ENCODE data around the gene ZBP1.

ZBP1 gene

GRCh38 chr20:57596358-57596757 lies 23.9 kb downstream of the ZBP1 start:
- DNase-seq = no peak

GRCh38 chr20:57595041-57596030 lies 24.9 kb downstream of the ZBP1 start:
- no peak for DNase-seq

DNA sequence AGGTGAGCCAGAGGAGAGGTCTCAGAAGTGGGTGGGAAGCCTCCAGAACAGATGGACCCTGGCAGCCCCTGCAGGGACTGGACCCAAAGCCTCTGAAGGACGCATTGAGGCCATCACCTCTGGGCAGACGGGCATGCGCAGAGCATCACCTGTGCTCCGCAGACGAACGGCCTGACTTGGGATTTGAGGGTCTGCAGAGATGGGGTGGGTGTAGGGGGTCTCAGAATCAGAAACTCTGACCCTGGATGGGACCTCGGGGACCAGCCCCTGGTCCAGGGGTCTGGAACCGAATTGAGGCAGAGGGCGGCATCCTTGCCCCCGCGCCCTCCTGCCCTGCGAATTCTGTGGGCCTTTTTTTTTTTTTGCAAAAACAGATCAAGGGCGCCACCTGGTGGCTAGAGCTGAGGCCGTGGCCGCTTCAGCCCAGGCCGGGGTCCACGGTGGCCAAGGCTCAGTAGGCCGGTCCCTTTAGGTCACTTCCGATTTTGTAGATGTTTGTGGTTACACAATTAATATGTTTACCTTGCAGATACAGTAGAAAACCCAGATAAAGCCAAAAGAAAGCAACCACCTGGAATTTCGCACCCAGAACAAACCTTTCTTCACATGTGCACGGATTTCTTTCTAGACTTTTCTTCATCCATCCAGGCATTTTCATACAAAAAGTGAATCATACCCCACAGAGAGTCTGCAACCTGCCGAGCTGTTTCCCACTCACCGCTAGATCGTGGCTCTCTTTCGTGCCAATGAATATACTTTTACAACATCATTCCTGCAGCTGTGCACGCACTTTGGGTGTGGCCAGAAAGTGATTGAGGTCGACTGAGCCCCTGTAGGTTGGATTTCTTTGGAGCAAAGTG lies 25.9 kb downstream of the ZBP1 start:
- no peak for DNase-seq

GRCh38 chr20:57593134-57593886 lies 26.9 kb downstream of the ZBP1 start:
- DNase-seq = no peak

GRCh38 chr20:57592263-57593092 lies 27.7 kb downstream of the ZBP1 start:
- DNase-seq = no peak

DNA sequence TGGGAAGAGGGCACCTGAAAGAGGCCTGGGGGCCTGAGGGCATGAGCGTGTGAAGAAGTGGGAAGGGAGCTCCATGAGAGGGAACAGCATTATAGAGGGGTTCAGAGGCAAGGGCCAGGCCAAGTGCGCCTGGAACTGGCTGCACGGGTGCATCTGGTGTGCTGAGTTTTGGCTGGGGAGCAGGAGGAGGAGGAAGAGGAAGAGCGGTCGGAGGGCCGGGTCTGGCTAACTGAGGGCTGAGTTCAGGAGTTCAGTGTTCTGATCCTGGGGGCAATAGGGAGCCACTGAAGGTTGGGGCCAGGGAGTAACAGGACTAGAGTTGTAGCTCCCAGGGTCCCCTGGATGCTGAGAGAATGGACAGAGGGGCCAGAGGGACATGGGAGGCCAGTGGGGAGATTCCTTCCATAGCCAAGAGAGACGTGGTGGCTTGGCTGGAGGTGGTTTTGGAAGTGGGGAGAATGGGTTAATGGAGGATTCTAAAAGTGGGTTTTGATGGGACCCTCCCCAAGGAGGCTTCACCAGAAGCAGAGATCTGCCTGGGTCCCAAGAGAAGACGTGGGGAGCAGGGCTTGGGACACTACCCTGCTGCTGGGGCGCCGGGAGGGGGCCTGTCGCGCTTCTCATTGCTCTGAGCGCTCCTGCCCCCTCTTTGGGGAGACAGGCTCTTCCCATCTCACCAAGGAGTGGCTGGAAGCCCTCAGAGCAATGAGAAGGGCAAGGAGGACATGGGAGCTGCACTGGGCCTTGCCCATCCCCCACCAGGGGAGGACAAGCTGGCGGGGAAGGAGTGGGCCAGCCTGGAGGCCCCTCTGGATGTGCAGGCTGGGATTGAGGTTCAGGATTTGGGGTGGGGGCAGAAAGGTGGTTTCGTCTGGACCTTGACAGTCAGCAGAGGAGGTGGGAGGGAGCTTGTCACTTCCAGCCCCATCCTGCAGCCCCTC lies 28.7 kb downstream of the ZBP1 start:
- no peak for DNase-seq

DNA sequence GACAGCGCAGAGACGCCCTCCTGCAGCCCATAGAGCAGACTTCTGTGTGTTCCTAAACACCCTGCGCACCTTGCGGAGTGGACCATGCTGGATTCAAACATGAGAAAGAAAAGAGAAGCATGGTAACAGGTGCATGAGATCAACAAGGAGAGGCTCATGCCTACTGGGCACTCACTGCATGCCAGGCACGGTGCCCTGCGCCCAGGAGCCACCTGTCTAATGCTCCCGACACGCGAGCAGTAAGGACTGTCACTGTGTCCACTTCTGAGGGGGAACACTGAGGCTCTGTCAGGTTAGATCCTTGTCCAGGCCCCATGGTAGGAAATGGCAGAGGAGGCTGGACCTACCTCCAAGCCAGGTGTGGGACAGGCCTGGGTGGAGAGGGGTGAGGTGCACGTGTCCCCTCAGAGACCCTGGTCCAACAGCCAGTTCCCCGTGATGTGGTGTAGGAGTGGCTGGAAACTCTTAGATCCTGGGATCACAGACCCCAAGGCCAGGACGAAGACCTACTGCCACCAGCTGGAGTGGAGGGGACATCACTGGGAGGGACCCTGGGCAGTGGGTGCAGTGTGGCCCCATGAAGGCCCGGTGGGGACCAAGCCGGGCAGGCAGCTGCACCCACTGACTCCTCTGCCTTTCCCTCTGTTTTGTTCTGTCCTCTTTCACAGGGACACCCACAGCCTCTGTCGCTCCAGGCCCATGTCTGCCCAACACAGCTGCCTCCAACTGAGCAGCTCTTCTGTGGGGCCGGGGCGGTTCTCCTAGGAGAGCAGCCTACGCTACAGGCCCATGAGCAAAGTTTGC lies 29.5 kb downstream of the ZBP1 start:
- DNase-seq = no peak

GRCh38 chr20:57589728-57590484 lies 30.3 kb downstream of the ZBP1 start:
- no peak for DNase-seq

- DNase-seq = no peak
Measured at GRCh38 chr20:57589123-57589727, 31.0 kb downstream of the ZBP1 start.

- DNase-seq = no peak
Measured at GRCh38 chr20:57588596-57588995, 31.6 kb downstream of the ZBP1 start.

DNA sequence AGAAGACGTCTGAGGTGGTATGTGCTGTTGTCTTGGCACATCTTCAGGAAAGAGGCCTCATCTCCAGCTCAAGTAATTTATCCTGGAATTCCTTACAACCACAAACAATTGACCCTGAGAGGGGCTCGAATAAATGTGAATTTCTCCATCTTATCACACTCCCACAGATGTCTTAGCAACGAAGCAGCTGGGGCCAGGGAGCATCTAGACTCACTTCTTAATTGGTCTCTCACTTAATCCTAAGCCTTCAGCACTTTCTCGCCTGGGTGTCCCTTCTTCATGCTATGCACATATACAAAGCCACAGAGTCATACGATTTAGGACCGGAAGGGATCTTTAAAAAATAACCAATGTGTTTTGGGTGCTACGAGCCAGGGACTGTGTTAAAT lies 32.2 kb downstream of the ZBP1 start:
- no peak for DNase-seq

- no peak for DNase-seq
Measured at GRCh38 chr20:57587278-57587988, 32.8 kb downstream of the ZBP1 start.

DNA sequence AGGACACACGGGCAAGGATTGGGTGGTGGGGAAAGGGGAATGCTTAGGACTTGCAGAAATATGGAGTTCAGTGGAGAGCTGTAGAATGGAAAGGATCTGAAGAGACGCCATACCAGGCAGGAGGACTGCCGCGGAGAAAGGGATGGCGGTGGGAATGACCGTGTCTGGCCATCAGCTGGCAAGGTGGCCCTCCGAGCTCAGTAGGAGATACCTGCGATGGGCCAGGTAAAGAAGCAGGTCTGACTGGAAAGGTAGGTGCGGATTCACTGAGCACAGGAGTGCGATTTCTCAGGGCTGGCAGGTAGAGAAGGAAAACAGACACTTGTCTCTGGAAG lies 33.3 kb downstream of the ZBP1 start:
- no peak for DNase-seq

DNA sequence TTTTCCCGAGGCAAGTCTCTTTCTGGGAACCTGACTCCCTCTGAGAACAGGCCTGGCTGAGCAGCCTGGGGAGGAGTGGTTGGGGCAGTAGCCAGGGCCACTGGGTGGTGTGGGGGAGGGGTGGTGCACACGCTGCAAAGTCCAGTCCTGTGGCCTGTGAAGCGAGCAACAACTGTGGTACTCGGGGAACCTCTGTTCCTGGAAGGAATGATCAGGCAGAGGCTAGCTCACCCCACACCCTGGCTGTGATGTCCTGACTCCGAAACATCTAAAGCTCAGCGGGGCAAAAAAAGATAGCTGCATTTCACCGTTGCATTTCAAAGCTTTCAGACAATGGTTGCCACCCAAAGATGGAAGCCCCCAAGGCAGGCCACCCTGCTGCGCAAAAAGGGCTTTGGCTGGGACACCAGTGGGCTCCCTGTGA lies 33.8 kb downstream of the ZBP1 start:
- DNase-seq = no peak

- DNase-seq = no peak
Measured at GRCh38 chr20:57585466-57586213, 34.6 kb downstream of the ZBP1 start.

DNA sequence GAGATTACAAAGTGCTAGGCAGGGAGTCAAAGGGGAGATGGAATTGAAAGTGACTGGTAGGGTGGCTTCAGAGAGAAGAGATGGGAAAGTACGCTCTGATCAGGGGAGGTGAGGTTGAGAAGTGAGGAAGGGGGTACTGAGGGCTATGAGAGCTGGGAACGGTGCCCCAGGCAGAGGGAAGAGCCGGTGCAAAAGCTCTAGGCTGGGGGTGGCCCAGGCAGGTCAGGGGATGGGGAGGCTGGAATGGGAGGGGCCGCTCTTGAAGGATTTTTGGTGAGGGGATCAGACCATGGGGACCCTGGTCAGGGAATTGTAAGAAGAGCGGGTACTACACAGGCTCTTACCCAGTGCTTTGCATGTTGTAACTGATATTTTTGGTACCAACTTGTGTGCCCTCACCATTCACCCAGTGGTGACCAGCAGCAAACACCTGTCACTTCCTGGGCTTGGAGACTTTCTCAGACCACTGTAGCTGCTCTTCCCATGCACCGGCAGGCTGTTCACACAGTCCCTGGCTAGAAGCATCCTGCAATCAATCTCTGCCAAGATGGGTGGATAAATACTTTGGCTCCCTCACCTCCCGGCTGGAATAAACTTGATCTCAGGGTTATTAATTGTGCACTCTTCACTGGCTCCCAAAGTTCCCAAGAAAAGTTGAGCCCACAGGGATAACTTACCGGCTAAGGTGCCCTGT lies 35.3 kb downstream of the ZBP1 start:
- no peak for DNase-seq

Data from MV-4-11 (cell line).